Fibroblast of lung (primary cell): Measurements from ENCODE around the gene ST13. TPM values are rescaled to one million over a fixed set of nuclear protein-coding genes. Genes with fewer than 3 reads are reported as not detected.

Experiments used
- DNase-seq, 2 donors: peaks; one replicate each; pipeline versions ENCODE4 v3.0.0 to v3.0.0-alpha.2; 2010; ENCODE audit warnings: low read depth in 2 of 2
- H2AFZ ChIP-seq: 2 replicates; pipeline ENCODE4 v1.5.1; 2012; ENCODE audit warnings: low read length, control low read depth, inconsistent platforms
- H3K27ac ChIP-seq: 2 replicates; pipeline ENCODE4 v1.5.1; 2011; ENCODE audit warnings: low read length, control low read depth; ENCODE audit not compliant: insufficient read depth
- H3K27me3 ChIP-seq: 2 replicates; pipeline ENCODE4 v1.5.1; 2011; ENCODE audit warnings: mild to moderate bottlenecking, low read length; ENCODE audit not compliant: control insufficient read depth, insufficient read depth
- H3K36me3 ChIP-seq: 2 replicates; pipeline ENCODE4 v1.5.1; 2011; ENCODE audit warnings: low read length; ENCODE audit not compliant: control insufficient read depth, insufficient read depth
- H3K4me1 ChIP-seq: 2 replicates; pipeline ENCODE4 v1.5.1; 2011; ENCODE audit warnings: low read length; ENCODE audit not compliant: control insufficient read depth, insufficient read depth; ENCODE audit errors: extremely low read depth
- H3K4me2 ChIP-seq: 2 replicates; pipeline ENCODE4 v1.5.1; 2011; ENCODE audit warnings: low read length, control low read depth; ENCODE audit not compliant: insufficient read depth; ENCODE audit errors: extremely low read depth
- H3K4me3 ChIP-seq, 4 experiments: fragments of 200-600 bp in 1 of 4; sonication (generic) in 1 of 4; replicated peaks in 1 of 4; 2 replicates each; pipeline ENCODE4 v1.5.1; 2011 to 2016; ENCODE audit warnings: low read length in 4 of 4, low read depth in 3 of 4, mild to moderate bottlenecking in 3 of 4, control low read depth in 2 of 4, inconsistent platforms in 1 of 4, mixed read lengths in 1 of 4; ENCODE audit not compliant: insufficient read depth in 1 of 4; ENCODE audit errors: control extremely low read depth in 1 of 4
- H3K79me2 ChIP-seq: 2 replicates; pipeline ENCODE4 v1.5.1; 2012; ENCODE audit warnings: mild to moderate bottlenecking, low read length, inconsistent platforms; ENCODE audit not compliant: control insufficient read depth, insufficient read depth
- H3K9ac ChIP-seq: 2 replicates; pipeline ENCODE4 v1.5.1; 2011; ENCODE audit warnings: mild to moderate bottlenecking, low read length, control low read depth; ENCODE audit not compliant: insufficient read depth
- H3K9me3 ChIP-seq: 2 replicates; pipeline ENCODE4 v1.5.1; 2012; ENCODE audit warnings: low read depth, low read length; ENCODE audit not compliant: control insufficient read depth, insufficient read depth
- H4K20me1 ChIP-seq: 2 replicates; pipeline ENCODE4 v1.5.1; 2011; ENCODE audit warnings: low read length; ENCODE audit not compliant: control insufficient read depth, insufficient read depth; ENCODE audit errors: extremely low read depth
- EZH2 ChIP-seq: IDR thresholded peaks from 2 replicates; pipeline ENCODE4 v1.5.1; 2012; ENCODE audit warnings: low read length, control low read depth, mild to moderate bottlenecking; ENCODE audit errors: missing control alignments
- polyA minus RNA-seq: library from RNA; depleted of rRNA, polyadenylated mRNA; stranded (reverse); fragments of >200 nt; gene quantifications from 2 replicates; pipeline ENCODE4 v1.2.3, GENCODE V29; 2011; ENCODE audit warnings: low replicate concordance
- polyA plus RNA-seq, 2 donors: library from polyadenylated mRNA; depleted of rRNA in 1 of 2; stranded (reverse) in 1 of 2; unstranded in 1 of 2; fragments of >200 nt; gene quantifications; 2 replicates each; pipeline ENCODE4 v1.2.1, GENCODE V29; 2011 to 2012; ENCODE audit warnings: missing spikeins in 1 of 2
- total RNA-seq: library from RNA; depleted of rRNA; stranded (reverse); fragments of >200 nt; gene quantifications from 2 replicates; pipeline ENCODE4 v1.2.1, GENCODE V29; 2014
- TF ChIP-seq, protein P1 (sequence below), 2 donors: IDR thresholded peaks in 1 of 2; conservative IDR thresholded peaks in 1 of 2; 1 replicate in 1 of 2; 2 replicates in 1 of 2; pipeline ENCODE4 v1.5.1; 2011 to 2012; ENCODE audit warnings: low read length in 2 of 2, control low read depth in 1 of 2, inconsistent platforms in 1 of 2, low read depth in 1 of 2, mild to moderate bottlenecking in 1 of 2

ST13 gene
- 239 and 293 TPM in 2 replicates for total RNA-seq
- polyA plus RNA-seq: 199 and 266 TPM in 2 replicates
- 274 and 323 TPM in 2 replicates for polyA plus RNA-seq (2012)
- 21.7 and 70.2 TPM in 2 replicates for polyA minus RNA-seq

- Histone ChIP-seq H3K4me1 (peaks cover 3% of the 10 kb centered on the region), H3K27ac (peak within 1 kb of the TSS; percentile 93), H3K9ac (peak within 1 kb of the TSS; percentile 89), H2AFZ (peak within 1 kb of the TSS; percentile 71), H3K36me3 (no peaks in the 10 kb centered on the region), H3K79me2 (peaks cover 83% of the 10 kb centered on the region), H4K20me1 (no peaks in the 10 kb centered on the region), H3K9me3 (no peaks in the 10 kb centered on the region), H3K27me3 (no peaks in the 10 kb centered on the region), H3K4me3 (peak within 1 kb of the TSS; percentile 59 to 99 (median 86)), H3K4me2 (peak within 1 kb of the TSS; percentile 90)
- TF ChIP-seq EZH2: no peak
- TF ChIP-seq, protein P1, sequence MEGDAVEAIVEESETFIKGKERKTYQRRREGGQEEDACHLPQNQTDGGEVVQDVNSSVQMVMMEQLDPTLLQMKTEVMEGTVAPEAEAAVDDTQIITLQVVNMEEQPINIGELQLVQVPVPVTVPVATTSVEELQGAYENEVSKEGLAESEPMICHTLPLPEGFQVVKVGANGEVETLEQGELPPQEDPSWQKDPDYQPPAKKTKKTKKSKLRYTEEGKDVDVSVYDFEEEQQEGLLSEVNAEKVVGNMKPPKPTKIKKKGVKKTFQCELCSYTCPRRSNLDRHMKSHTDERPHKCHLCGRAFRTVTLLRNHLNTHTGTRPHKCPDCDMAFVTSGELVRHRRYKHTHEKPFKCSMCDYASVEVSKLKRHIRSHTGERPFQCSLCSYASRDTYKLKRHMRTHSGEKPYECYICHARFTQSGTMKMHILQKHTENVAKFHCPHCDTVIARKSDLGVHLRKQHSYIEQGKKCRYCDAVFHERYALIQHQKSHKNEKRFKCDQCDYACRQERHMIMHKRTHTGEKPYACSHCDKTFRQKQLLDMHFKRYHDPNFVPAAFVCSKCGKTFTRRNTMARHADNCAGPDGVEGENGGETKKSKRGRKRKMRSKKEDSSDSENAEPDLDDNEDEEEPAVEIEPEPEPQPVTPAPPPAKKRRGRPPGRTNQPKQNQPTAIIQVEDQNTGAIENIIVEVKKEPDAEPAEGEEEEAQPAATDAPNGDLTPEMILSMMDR (conservative IDR thresholded peaks at IDR 0.05 in 1 of 2, IDR thresholded peaks at IDR 0.05 in 1 of 2; ENCODE audit: low read depth in 1 of 2, low read length in 2 of 2): peak in 1 of 2 donors; percentile 23
- peak; percentile 94 to 96 for DNase-seq
Observed at GRCh38 chr22:40856513-40857308, at the start of gene ST13, which contains the start of gene XPNPEP3. Gene ST13 (minus strand): TSS chr22:40856639. CDS start chr22:40856540, 99 bp downstream. Gene XPNPEP3 (plus strand): TSS chr22:40857148. CDS start chr22:40857182, 34 bp downstream.

GRCh38 chr22:40904101-40904500 is 47.7 kb upstream of the ST13 start:
- Histone ChIP-seq H3K4me1 (no peaks in the 10 kb centered on the region), H3K27me3 (no peaks in the 10 kb centered on the region), H3K9me3 (no peaks in the 10 kb centered on the region), H3K27ac (no peak overlapping the region), H2AFZ (no peak overlapping the region), H3K36me3 (no peaks in the 10 kb centered on the region), H3K4me3 (no peak overlapping the region), H3K4me2 (no peak overlapping the region), H3K9ac (no peak overlapping the region), H4K20me1 (no peaks in the 10 kb centered on the region), H3K79me2 (no peaks in the 10 kb centered on the region)
- TF ChIP-seq EZH2: no peak
- TF ChIP-seq, protein P1 (conservative IDR thresholded peaks at IDR 0.05 in 1 of 2, IDR thresholded peaks at IDR 0.05 in 1 of 2; ENCODE audit: low read depth in 1 of 2, low read length in 2 of 2): no peak
- DNase-seq: no peak

- Histone ChIP-seq H2AFZ (peak overlapping the region; percentile 32), H3K27me3 (no peaks in the 10 kb centered on the region), H3K9ac (no peak overlapping the region), H3K4me1 (peaks cover 4% of the 10 kb centered on the region), H3K36me3 (no peaks in the 10 kb centered on the region), H3K27ac (no peak overlapping the region), H3K79me2 (no peaks in the 10 kb centered on the region), H3K4me3 (no peak overlapping the region), H3K9me3 (no peaks in the 10 kb centered on the region), H4K20me1 (no peaks in the 10 kb centered on the region), H3K4me2 (no peak overlapping the region)
- peak; percentile 58 to 78 for DNase-seq
- TF ChIP-seq, protein P1 (conservative IDR thresholded peaks at IDR 0.05 in 1 of 2, IDR thresholded peaks at IDR 0.05 in 1 of 2; ENCODE audit: low read depth in 1 of 2, low read length in 2 of 2): peak; percentile 63 to 64
- TF ChIP-seq EZH2: no peak
Observed at GRCh38 chr22:40898850-40899357, 42.5 kb upstream of the ST13 start.
